Neural cell (in vitro differentiated cells): ENCODE results near the gene PRKCZ.
"Not testable (repeated sequence)": the region's sequence is repeated elsewhere in the genome, so short reads cannot be mapped to it uniquely, and the experiment has no call there.

Experiments
- CTCF ChIP-seq: fragments of 450-650 bp; IDR thresholded peaks from 2 replicates; pipeline ENCODE4 v1.5.1; 2014; ENCODE audit warnings: antibody characterized with exemption, mild to moderate bottlenecking, moderate library complexity; ENCODE audit not compliant: poor library complexity, severe bottlenecking
- EP300 ChIP-seq: fragments of 450-650 bp; conservative IDR thresholded peaks from 2 replicates; pipeline ENCODE4 v1.6.1; 2014; ENCODE audit warnings: antibody characterized with exemption, mild to moderate bottlenecking, moderate library complexity; ENCODE audit not compliant: poor library complexity, severe bottlenecking
- EZH2 ChIP-seq: fragments of 200-600, 300-800 bp; shearing (Covaris generic), sonication (generic); IDR thresholded peaks from 2 replicates; pipeline ENCODE4 v1.6.1; 2014; ENCODE audit warnings: antibody characterized with exemption, low read length, borderline replicate concordance, mild to moderate bottlenecking; ENCODE audit not compliant: insufficient read depth, poor library complexity, severe bottlenecking
- MXI1 ChIP-seq: fragments of 450-650 bp; conservative IDR thresholded peaks from 2 replicates; pipeline ENCODE4 v1.6.1; 2014; ENCODE audit warnings: antibody characterized with exemption, mild to moderate bottlenecking; ENCODE audit not compliant: poor library complexity, severe bottlenecking
- POLR2AphosphoS5 ChIP-seq: IDR thresholded peaks from 2 replicates; pipeline ENCODE4 v1.6.1; 2012
- RAD21 ChIP-seq: fragments of 450-650 bp; conservative IDR thresholded peaks from 2 replicates; pipeline ENCODE4 v1.6.1; 2014; ENCODE audit warnings: antibody characterized with exemption, mild to moderate bottlenecking, moderate library complexity
- TAF1 ChIP-seq: IDR thresholded peaks from 2 replicates; pipeline ENCODE4 v1.6.1; 2012; ENCODE audit warnings: low read depth

- not testable (repeated sequence) for TF ChIP-seq CTCF, POLR2AphosphoS5, EZH2, EP300, RAD21, TAF1, MXI1
Measured at GRCh38 chr1:2094269-2095158, 44.3 kb downstream of the PRKCZ start.
